Suprapubic skin (tissue), 4 donors: ENCODE data around the gene NFIB.

Source experiments
- EP300 ChIP-seq: sonication (generic); formaldehyde crosslinking; IDR thresholded peaks from one replicate; pipeline ENCODE4 v1.6.1; 2017; ENCODE audit warnings: antibody characterized with exemption
- POLR2A ChIP-seq, 2 donors: fragments of 450-650 bp; IDR thresholded peaks; one replicate each; pipeline ENCODE4 v1.6.1; 2017; ENCODE audit warnings: antibody characterized with exemption in 2 of 2, mild to moderate bottlenecking in 2 of 2, moderate library complexity in 2 of 2
- POLR2AphosphoS5 ChIP-seq, 3 donors: sonication (generic); formaldehyde crosslinking; IDR thresholded peaks; one replicate each; pipeline ENCODE4 v1.6.1; 2017; ENCODE audit warnings: antibody characterized with exemption in 3 of 3
- TF ChIP-seq, protein P1 (sequence below), 2 donors: fragments of 200-600 bp in 1 of 2; fragments of 450-650 bp in 1 of 2; sonication (generic) in 1 of 2; IDR thresholded peaks; one replicate each; pipeline ENCODE4 v1.5.1; 2016 to 2019; ENCODE audit warnings: antibody characterized with exemption in 2 of 2, mild to moderate bottlenecking in 1 of 2, moderate library complexity in 1 of 2

DNA sequence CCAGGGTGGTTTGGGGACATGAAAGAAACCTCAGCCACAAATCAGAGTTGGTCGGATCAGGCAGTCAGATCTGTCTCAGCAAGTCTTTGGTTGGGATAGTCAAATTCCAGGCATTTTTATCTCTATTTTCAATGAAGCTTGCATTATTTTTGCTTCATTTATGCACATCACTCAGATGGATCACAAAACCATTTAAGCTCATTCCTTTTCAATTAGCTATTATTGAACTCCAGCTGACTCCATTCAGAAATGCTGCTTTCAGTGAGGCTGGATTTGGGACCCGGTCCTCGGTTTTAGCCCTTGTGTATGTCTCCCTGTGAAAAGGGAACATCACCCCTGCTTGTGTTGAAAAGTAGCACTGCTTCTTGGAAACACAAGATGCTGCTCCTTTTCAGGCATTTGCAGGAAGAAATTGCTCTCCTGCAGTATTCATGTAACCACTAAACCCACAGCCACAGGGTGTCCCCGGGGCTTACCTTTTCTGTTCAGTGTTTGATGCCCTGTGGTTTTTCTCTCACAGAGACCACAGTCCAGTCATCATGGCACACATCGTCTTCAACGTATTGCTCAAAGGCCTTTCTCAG, 232.9 kb downstream of the NFIB start:
- TF ChIP-seq, protein P1, sequence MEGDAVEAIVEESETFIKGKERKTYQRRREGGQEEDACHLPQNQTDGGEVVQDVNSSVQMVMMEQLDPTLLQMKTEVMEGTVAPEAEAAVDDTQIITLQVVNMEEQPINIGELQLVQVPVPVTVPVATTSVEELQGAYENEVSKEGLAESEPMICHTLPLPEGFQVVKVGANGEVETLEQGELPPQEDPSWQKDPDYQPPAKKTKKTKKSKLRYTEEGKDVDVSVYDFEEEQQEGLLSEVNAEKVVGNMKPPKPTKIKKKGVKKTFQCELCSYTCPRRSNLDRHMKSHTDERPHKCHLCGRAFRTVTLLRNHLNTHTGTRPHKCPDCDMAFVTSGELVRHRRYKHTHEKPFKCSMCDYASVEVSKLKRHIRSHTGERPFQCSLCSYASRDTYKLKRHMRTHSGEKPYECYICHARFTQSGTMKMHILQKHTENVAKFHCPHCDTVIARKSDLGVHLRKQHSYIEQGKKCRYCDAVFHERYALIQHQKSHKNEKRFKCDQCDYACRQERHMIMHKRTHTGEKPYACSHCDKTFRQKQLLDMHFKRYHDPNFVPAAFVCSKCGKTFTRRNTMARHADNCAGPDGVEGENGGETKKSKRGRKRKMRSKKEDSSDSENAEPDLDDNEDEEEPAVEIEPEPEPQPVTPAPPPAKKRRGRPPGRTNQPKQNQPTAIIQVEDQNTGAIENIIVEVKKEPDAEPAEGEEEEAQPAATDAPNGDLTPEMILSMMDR (IDR thresholded peaks at IDR 0.05): no peak
- TF ChIP-seq POLR2AphosphoS5 (IDR thresholded peaks at IDR 0.05) (no peak), POLR2A (IDR thresholded peaks at IDR 0.05) (no peak), EP300 (no peak)
